Progenitor cell of endocrine pancreas (in vitro differentiated cells): ENCODE data around the gene AMACR. TPM values are rescaled to one million over a fixed set of nuclear protein-coding genes. Genes with fewer than 3 reads are reported as not detected.

Experiments
- DNase-seq: peaks from one replicate; pipeline ENCODE4 v3.0.0; 2021; ENCODE audit warnings: low spot score; ENCODE audit not compliant: unreplicated experiment
- H3K27ac Mint-ChIP-seq: 2 replicates; pipeline ENCODE4 v1.8.0; 2021; ENCODE audit warnings: mild to moderate bottlenecking, moderate library complexity, mixed read lengths
- H3K27me3 Mint-ChIP-seq: 2 replicates; pipeline ENCODE4 v1.8.0; 2021; ENCODE audit warnings: mixed read lengths
- H3K36me3 Mint-ChIP-seq: 2 replicates; pipeline ENCODE4 v1.8.0; 2022; ENCODE audit warnings: mixed read lengths; ENCODE audit not compliant: insufficient read depth
- H3K4me1 Mint-ChIP-seq: 2 replicates; pipeline ENCODE4 v1.8.0; 2021; ENCODE audit warnings: low read depth, mixed read lengths
- H3K4me3 Mint-ChIP-seq: 2 replicates; pipeline ENCODE4 v1.8.0; 2021; ENCODE audit warnings: low read depth, mild to moderate bottlenecking, moderate library complexity, mixed read lengths
- H3K9me3 Mint-ChIP-seq: 2 replicates; pipeline ENCODE4 v1.8.0; 2021; ENCODE audit warnings: low read depth, mixed read lengths
- CTCF ChIP-seq: fragments of 200-600 bp; sonication (generic); IDR thresholded peaks from one replicate; pipeline ENCODE4 v1.5.0; 2021; ENCODE audit warnings: antibody characterized with exemption, mild to moderate bottlenecking; ENCODE audit not compliant: unreplicated experiment
- total RNA-seq: library from RNA; stranded (reverse); gene quantifications from 2 replicates; pipeline ENCODE4 v1.2.1, GENCODE V29; 2021

AMACR gene
- total RNA-seq, 1 donor from 2014 or later = 22.0 TPM

- no peak for DNase-seq
- Mint-ChIP-seq H3K36me3 (peaks cover 21% of the 10 kb centered on the region), H3K27ac (no peak overlapping the region), H3K4me3 (no peak overlapping the region), H3K4me1 (no peaks in the 10 kb centered on the region), H3K9me3 (no peaks in the 10 kb centered on the region), H3K27me3 (no peaks in the 10 kb centered on the region)
- TF ChIP-seq CTCF = no peak
Measured at GRCh38 chr5:34053571-34054399, 45.9 kb upstream of the AMACR start.

- DNase-seq = no peak
- no peak overlapping the region for H3K4me3 Mint-ChIP-seq
Measured at GRCh38 chr5:34053133-34053532, 45.3 kb upstream of the AMACR start.

GRCh38 chr5:34051374-34051980, 43.6 kb upstream of the AMACR start:
- Mint-ChIP-seq H3K9me3 (no peaks in the 10 kb centered on the region), H3K27me3 (no peaks in the 10 kb centered on the region), H3K4me3 (no peak overlapping the region), H3K36me3 (peaks cover 16% of the 10 kb centered on the region), H3K27ac (no peak overlapping the region), H3K4me1 (no peaks in the 10 kb centered on the region)
- DNase-seq = no peak
- no peak for TF ChIP-seq CTCF

More at GRCh38 chr5:34053133-34053532, 45.3 kb upstream of the AMACR start:
- Mint-ChIP-seq H3K27me3 (no peaks in the 10 kb centered on the region), H3K9me3 (no peaks in the 10 kb centered on the region), H3K27ac (no peak overlapping the region), H3K4me1 (no peaks in the 10 kb centered on the region), H3K36me3 (peaks cover 20% of the 10 kb centered on the region)
- no peak for TF ChIP-seq CTCF

- H3K27me3 Mint-ChIP-seq = no peaks in the 10 kb centered on the region
- H3K27ac Mint-ChIP-seq = no peak overlapping the region
- H3K4me1 Mint-ChIP-seq = peaks cover 3% of the 10 kb centered on the region
- H3K4me3 Mint-ChIP-seq = no peak overlapping the region
- peaks cover 16% of the 10 kb centered on the region for H3K36me3 Mint-ChIP-seq
- no peak for DNase-seq
- TF ChIP-seq CTCF = no peak
- H3K9me3 Mint-ChIP-seq = no peaks in the 10 kb centered on the region
Measured at GRCh38 chr5:34047774-34048572, 40.1 kb upstream of the AMACR start.

GRCh38 chr5:34047143-34047542, 39.3 kb upstream of the AMACR start:
- H3K36me3 Mint-ChIP-seq = peaks cover 16% of the 10 kb centered on the region
- no peak overlapping the region for H3K27ac Mint-ChIP-seq

More at GRCh38 chr5:34047143-34047542, 39.3 kb upstream of the AMACR start:
- Mint-ChIP-seq H3K4me3 (no peak overlapping the region), H3K4me1 (peaks cover 3% of the 10 kb centered on the region), H3K27me3 (no peaks in the 10 kb centered on the region), H3K9me3 (no peaks in the 10 kb centered on the region)
- TF ChIP-seq CTCF = no peak
- DNase-seq = no peak
